ENCODE data around the gene TTC28. TPM values are rescaled to one million over a fixed set of nuclear protein-coding genes. Genes with fewer than 3 reads are reported as not detected.
"Not testable (repeated sequence)": the region's sequence is repeated elsewhere in the genome, so short reads cannot be mapped to it uniquely, and the experiment has no call there.

The TTC28 gene
- total RNA-seq, 2 experiments from 2014 or later = 0.71 to 0.97 TPM

GRCh38 chr22:28500006-28500405 is 179.6 kb downstream of the TTC28 start:
- no peaks in the 10 kb centered on the region for H3K4me1 Mint-ChIP-seq
- H3K27me3 Mint-ChIP-seq = peaks cover 44% of the 10 kb centered on the region
- ATAC-seq (ENCODE audit: low read depth) = no peak
- no peak overlapping the region for H3K27ac Mint-ChIP-seq
- POLR2A ChIA-PET = no interaction called here
- no peaks in the 10 kb centered on the region for H3K36me3 Mint-ChIP-seq
- no peaks in the 10 kb centered on the region for H3K9me3 Mint-ChIP-seq
- DNase-seq = no peak
- H3K4me3 Mint-ChIP-seq = no peak overlapping the region

DNA sequence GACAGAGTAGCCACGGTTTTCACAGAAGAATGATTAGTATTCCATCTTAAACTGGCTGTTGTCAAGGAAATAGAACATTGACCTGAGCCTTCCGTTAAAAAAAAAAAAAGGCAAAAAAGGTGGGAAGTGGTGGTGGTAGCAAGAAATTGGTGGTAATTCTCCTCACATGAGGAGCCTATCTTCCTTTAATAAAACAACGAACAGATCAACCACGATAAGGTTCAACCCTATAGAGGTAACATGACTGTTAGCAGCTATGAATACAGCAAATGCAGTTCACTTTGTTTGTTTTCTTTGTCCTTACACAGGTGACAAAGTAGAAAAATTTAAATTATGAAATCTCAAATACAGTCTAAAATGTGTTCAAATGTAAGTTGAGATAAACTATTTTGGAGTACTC is 181.6 kb downstream of the TTC28 start:
- Mint-ChIP-seq H3K4me3 (no peak overlapping the region), H3K27ac (no peak overlapping the region), H3K36me3 (no peaks in the 10 kb centered on the region), H3K27me3 (peaks cover 52% of the 10 kb centered on the region), H3K4me1 (no peaks in the 10 kb centered on the region), H3K9me3 (no peaks in the 10 kb centered on the region)
- no peak for DNase-seq
- POLR2A ChIA-PET = no interaction called here
- ATAC-seq (ENCODE audit: low read depth) = no peak

GRCh38 chr22:28497188-28497587 is 182.5 kb downstream of the TTC28 start:
- Mint-ChIP-seq H3K4me1 (no peaks in the 10 kb centered on the region), H3K36me3 (no peaks in the 10 kb centered on the region), H3K4me3 (no peak overlapping the region), H3K27ac (no peak overlapping the region), H3K27me3 (peaks cover 54% of the 10 kb centered on the region), H3K9me3 (no peaks in the 10 kb centered on the region)
- DNase-seq (no peak), ATAC-seq (ENCODE audit: low read depth) (no peak)
- POLR2A ChIA-PET = no interaction called here

- H3K36me3 Mint-ChIP-seq; H3K9me3 Mint-ChIP-seq; H3K4me3 Mint-ChIP-seq; H3K27ac Mint-ChIP-seq; ATAC-seq (ENCODE audit: low read depth); POLR2A ChIA-PET; DNase-seq; H3K4me1 Mint-ChIP-seq: not testable (repeated sequence)
- H3K27me3 Mint-ChIP-seq = peaks cover 37% of the 10 kb centered on the region
Observed at GRCh38 chr22:28491289-28491688, 188.4 kb downstream of the TTC28 start.

- H3K27me3 Mint-ChIP-seq = peaks cover 30% of the 10 kb centered on the region
- H3K4me3 Mint-ChIP-seq = no peak overlapping the region
- no peak overlapping the region for H3K27ac Mint-ChIP-seq
- ATAC-seq (ENCODE audit: low read depth) (no peak), DNase-seq (no peak)
- POLR2A ChIA-PET = no interaction called here
- no peaks in the 10 kb centered on the region for H3K36me3 Mint-ChIP-seq
- H3K9me3 Mint-ChIP-seq = no peaks in the 10 kb centered on the region
- no peaks in the 10 kb centered on the region for H3K4me1 Mint-ChIP-seq
Observed at GRCh38 chr22:28488825-28489224, 190.8 kb downstream of the TTC28 start.

GRCh38 chr22:28484662-28485061 is 195.0 kb downstream of the TTC28 start:
- Mint-ChIP-seq H3K27ac (no peak overlapping the region), H3K4me1 (no peaks in the 10 kb centered on the region), H3K27me3 (peaks cover 28% of the 10 kb centered on the region), H3K4me3 (no peak overlapping the region), H3K36me3 (no peaks in the 10 kb centered on the region), H3K9me3 (no peaks in the 10 kb centered on the region)
- POLR2A ChIA-PET = no interaction called here
- no peak for DNase-seq
- no peak for ATAC-seq (ENCODE audit: low read depth)

GRCh38 chr22:28481725-28482124 is 197.9 kb downstream of the TTC28 start:
- Mint-ChIP-seq H3K27me3 (peaks cover 33% of the 10 kb centered on the region), H3K9me3 (no peaks in the 10 kb centered on the region), H3K4me1 (no peaks in the 10 kb centered on the region), H3K36me3 (no peaks in the 10 kb centered on the region), H3K4me3 (no peak overlapping the region), H3K27ac (no peak overlapping the region)
- DNase-seq (no peak), ATAC-seq (ENCODE audit: low read depth) (no peak)
- POLR2A ChIA-PET = no interaction called here

GRCh38 chr22:28480000-28480715 is 199.5 kb downstream of the TTC28 start:
- DNase-seq = no peak
- ATAC-seq (ENCODE audit: low read depth) = no peak
- Mint-ChIP-seq H3K4me3 (no peak overlapping the region), H3K4me1 (no peaks in the 10 kb centered on the region), H3K9me3 (no peaks in the 10 kb centered on the region), H3K27ac (no peak overlapping the region), H3K27me3 (peaks cover 21% of the 10 kb centered on the region), H3K36me3 (no peaks in the 10 kb centered on the region)
- POLR2A ChIA-PET = no interaction called here

DNA sequence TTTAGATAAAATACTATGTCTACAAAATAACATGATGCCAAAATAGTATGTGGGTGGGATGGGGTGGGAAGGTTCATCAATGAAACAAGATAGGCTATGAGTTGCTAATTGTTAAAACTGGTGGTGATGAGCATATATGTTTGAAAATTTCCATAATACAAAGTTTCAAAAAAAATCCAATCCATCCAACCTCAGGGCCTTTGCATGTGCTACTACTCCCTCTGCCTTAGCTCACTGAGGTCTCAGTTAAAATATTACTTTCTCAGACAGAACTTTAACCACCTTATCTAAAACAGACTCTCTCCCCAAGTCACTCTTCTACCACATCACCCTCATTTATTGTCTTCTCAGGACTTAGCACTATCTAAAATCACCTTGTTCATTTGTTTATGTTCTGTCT is 201.1 kb downstream of the TTC28 start:
- H3K36me3 Mint-ChIP-seq = no peaks in the 10 kb centered on the region
- peaks cover 20% of the 10 kb centered on the region for H3K27me3 Mint-ChIP-seq
- POLR2A ChIA-PET = no interaction called here
- DNase-seq = no peak
- H3K9me3 Mint-ChIP-seq = no peaks in the 10 kb centered on the region
- H3K4me1 Mint-ChIP-seq = no peaks in the 10 kb centered on the region
- no peak overlapping the region for H3K27ac Mint-ChIP-seq
- no peak for ATAC-seq (ENCODE audit: low read depth)
- no peak overlapping the region for H3K4me3 Mint-ChIP-seq

GRCh38 chr22:28477556-28477955 is 202.1 kb downstream of the TTC28 start:
- peaks cover 24% of the 10 kb centered on the region for H3K27me3 Mint-ChIP-seq
- POLR2A ChIA-PET = no interaction called here
- no peaks in the 10 kb centered on the region for H3K9me3 Mint-ChIP-seq
- H3K27ac Mint-ChIP-seq = no peak overlapping the region
- ATAC-seq (ENCODE audit: low read depth) (no peak), DNase-seq (no peak)
- no peak overlapping the region for H3K4me3 Mint-ChIP-seq
- no peaks in the 10 kb centered on the region for H3K4me1 Mint-ChIP-seq
- H3K36me3 Mint-ChIP-seq = no peaks in the 10 kb centered on the region

DNA sequence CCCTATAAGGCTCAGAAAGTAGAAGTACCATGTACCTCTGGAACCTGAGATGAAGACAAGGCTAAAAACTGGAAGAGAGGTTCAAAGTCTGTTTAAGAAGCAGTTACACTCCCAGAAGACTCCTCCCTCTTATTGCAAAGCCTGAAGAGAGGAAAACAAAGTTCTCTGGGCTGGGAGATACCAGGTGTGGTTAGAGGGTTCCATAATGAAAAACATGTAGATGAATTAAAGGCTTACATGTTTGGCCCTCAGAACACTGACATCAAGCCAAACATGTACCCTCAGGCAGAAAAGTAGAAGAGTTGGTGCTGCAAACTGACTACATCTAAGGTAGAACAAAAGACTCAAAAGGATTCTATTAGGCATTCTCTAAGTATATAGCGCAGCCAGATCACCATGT is 205.3 kb downstream of the TTC28 start:
- no peaks in the 10 kb centered on the region for H3K9me3 Mint-ChIP-seq
- no peaks in the 10 kb centered on the region for H3K4me1 Mint-ChIP-seq
- H3K36me3 Mint-ChIP-seq = no peaks in the 10 kb centered on the region
- H3K27ac Mint-ChIP-seq = no peak overlapping the region
- no peak for ATAC-seq (ENCODE audit: low read depth)
- peaks cover 37% of the 10 kb centered on the region for H3K27me3 Mint-ChIP-seq
- no peak overlapping the region for H3K4me3 Mint-ChIP-seq
- POLR2A ChIA-PET = no interaction called here
- DNase-seq = no peak

GRCh38 chr22:28473258-28473657 is 206.4 kb downstream of the TTC28 start:
- Mint-ChIP-seq H3K36me3 (no peaks in the 10 kb centered on the region), H3K4me3 (no peak overlapping the region), H3K27me3 (peaks cover 35% of the 10 kb centered on the region), H3K9me3 (no peaks in the 10 kb centered on the region), H3K27ac (no peak overlapping the region), H3K4me1 (no peaks in the 10 kb centered on the region)
- ATAC-seq (ENCODE audit: low read depth) (no peak), DNase-seq (no peak)
- POLR2A ChIA-PET = no interaction called here

DNA sequence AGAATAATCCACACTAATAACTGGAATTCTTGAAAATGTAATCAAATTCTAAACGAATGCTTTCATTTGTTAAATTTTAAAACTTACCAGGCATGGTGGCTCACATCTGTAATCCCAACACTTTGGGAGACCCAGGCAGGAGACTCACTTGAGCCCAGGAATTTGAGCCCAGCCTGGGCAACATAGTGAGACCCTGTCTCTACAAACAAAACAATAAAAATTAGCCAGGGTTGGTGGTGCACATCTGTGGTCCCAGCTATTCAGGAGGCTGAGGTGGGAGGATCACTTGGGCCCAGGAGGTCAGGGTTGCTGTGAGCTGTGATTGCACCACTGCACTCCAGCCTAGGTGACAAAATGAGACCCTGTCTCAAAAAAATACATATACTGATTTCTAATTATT is 212.6 kb downstream of the TTC28 start:
- POLR2A ChIA-PET; ATAC-seq (ENCODE audit: low read depth); H3K9me3 Mint-ChIP-seq; H3K27ac Mint-ChIP-seq; H3K4me1 Mint-ChIP-seq; H3K36me3 Mint-ChIP-seq; H3K4me3 Mint-ChIP-seq; DNase-seq: not testable (repeated sequence)
- H3K27me3 Mint-ChIP-seq = peaks cover 15% of the 10 kb centered on the region

DNA sequence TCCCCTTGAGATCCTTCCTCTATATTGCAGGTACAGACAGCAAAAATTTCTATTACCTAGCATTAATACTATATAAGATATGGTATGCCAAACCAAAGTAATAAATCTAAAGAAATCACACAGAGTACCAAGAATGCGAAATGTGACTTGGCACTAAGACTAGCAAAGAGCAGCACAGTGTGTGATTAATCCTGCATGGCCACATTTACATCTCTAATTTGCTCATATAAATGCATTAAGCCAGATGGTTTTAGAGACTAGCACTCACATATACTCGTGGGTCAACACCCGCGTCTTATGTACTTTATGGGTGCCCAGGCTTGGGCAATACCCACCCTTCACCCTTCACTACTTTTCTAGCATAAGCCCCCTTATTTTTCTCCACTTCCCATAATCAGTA is 213.2 kb downstream of the TTC28 start:
- ATAC-seq (ENCODE audit: low read depth) (no peak), DNase-seq (no peak)
- no peak overlapping the region for H3K27ac Mint-ChIP-seq
- no peaks in the 10 kb centered on the region for H3K9me3 Mint-ChIP-seq
- no peak overlapping the region for H3K4me3 Mint-ChIP-seq
- H3K4me1 Mint-ChIP-seq = no peaks in the 10 kb centered on the region
- POLR2A ChIA-PET = no interaction called here
- no peaks in the 10 kb centered on the region for H3K36me3 Mint-ChIP-seq
- peaks cover 12% of the 10 kb centered on the region for H3K27me3 Mint-ChIP-seq

DNA sequence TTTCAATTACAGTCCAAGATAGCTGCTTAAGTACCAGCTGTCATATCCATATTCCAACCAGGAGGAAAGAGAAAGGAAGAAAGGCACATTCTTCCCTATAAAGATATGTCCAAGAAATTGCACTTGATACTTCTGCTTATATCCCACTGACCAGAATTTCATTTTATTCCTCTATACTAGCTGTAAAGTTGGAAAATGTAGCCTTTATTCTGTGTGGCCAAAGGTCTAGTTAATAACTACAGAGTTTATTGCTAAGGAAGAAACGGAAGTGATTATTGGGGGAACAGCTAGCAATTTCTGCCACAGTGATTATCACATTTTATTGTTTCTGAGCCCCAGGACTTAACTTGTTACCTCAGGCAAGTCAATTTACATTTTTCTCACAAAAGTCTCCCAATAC is 213.8 kb downstream of the TTC28 start:
- DNase-seq (no peak), ATAC-seq (ENCODE audit: low read depth) (no peak)
- Mint-ChIP-seq H3K27ac (no peak overlapping the region), H3K27me3 (peaks cover 7% of the 10 kb centered on the region), H3K4me3 (no peak overlapping the region), H3K9me3 (no peaks in the 10 kb centered on the region), H3K36me3 (no peaks in the 10 kb centered on the region), H3K4me1 (no peaks in the 10 kb centered on the region)
- POLR2A ChIA-PET = no interaction called here

Data from activated naive CD8-positive, alpha-beta T cell treated with anti-CD3 and anti-CD28 coated beads, Interleukin-2, amount 10 ng/mL, durations not matched to agents 7 days and 5 days (primary cell).